ENCODE results near the gene RIMKLB. TPM values are rescaled to one million over a fixed set of nuclear protein-coding genes. Genes with fewer than 3 reads are reported as not detected.

RIMKLB gene
- total and polyA plus RNA-seq, 10 donors: 21.0 to 62.1 (median 37.7) TPM

GRCh38 chr12:8680533-8680932 lies 17.3 kb upstream of the RIMKLB start:
- WGBS, 5 donors: 66 to 85% (median 77%) methylated on average over 9 of the region's 9 CpGs
- Histone ChIP-seq H3K27me3 (replicated peaks in 1 of 7) (no peaks in the 10 kb centered on the region), H3K4me1 (peaks cover 0 to 23% (median 13%) of the 10 kb centered on the region in 6 donors), H3K4me3 (no peak overlapping the region), H3K27ac (peak overlapping the region in 1 of 8 donors; percentile 1), H3K9me3 (no peaks in the 10 kb centered on the region), H3K36me3 (no peaks in the 10 kb centered on the region)
- intact Hi-C loops (cut with DNase I; ENCODE audit: low total_unique reads): loop anchor here (5.0 to 10.0 kb wide), 3 partner anchors 142 to 357 kb away; partner anchors contain the start of gene A2ML1
- TF ChIP-seq POLR2A (IDR thresholded peaks at IDR 0.05) (no peak), POLR2AphosphoS5 (IDR thresholded peaks at IDR 0.05) (no peak), CTCF (IDR thresholded peaks at IDR 0.05 in 8 of 11, conservative IDR thresholded peaks at IDR 0.05 in 3 of 11) (no peak)
- DNase-seq: no peak

GRCh38 chr12:8681129-8681884 lies 16.5 kb upstream of the RIMKLB start:
- Histone ChIP-seq H3K36me3 (no peaks in the 10 kb centered on the region), H3K27ac (peak overlapping the region in 1 of 8 donors; percentile 1), H3K9me3 (no peaks in the 10 kb centered on the region), H3K27me3 (replicated peaks in 1 of 7) (no peaks in the 10 kb centered on the region), H3K4me1 (peaks cover 0 to 19% (median 10%) of the 10 kb centered on the region in 6 donors), H3K4me3 (no peak overlapping the region)
- no peak for DNase-seq
- intact Hi-C loops (cut with DNase I; ENCODE audit: low total_unique reads): loop anchor here (5.0 to 10.0 kb wide), 3 partner anchors 141 to 356 kb away; partner anchors contain the start of gene A2ML1
- TF ChIP-seq POLR2A (IDR thresholded peaks at IDR 0.05): no peak
- no peak for TF ChIP-seq CTCF (IDR thresholded peaks at IDR 0.05 in 8 of 11, conservative IDR thresholded peaks at IDR 0.05 in 3 of 11)
- TF ChIP-seq POLR2AphosphoS5 (IDR thresholded peaks at IDR 0.05): no peak
- WGBS, 5 donors: 59 to 77% (median 66%) methylated on average over 11 of the region's 11 CpGs

GRCh38 chr12:8685051-8685450 lies 12.7 kb upstream of the RIMKLB start:
- Histone ChIP-seq H3K27ac (no peak overlapping the region), H3K27me3 (replicated peaks in 1 of 7) (no peaks in the 10 kb centered on the region), H3K4me1 (peaks cover 0 to 33% (median 20%) of the 10 kb centered on the region in 6 donors), H3K36me3 (no peaks in the 10 kb centered on the region), H3K4me3 (no peak overlapping the region), H3K9me3 (no peaks in the 10 kb centered on the region)
- 72 to 84% (median 83%) methylated on average over 2 of the region's 2 CpGs for WGBS, 5 donors
- DNase-seq: no peak
- intact Hi-C loops (cut with DNase I; ENCODE audit: low total_unique reads): loop anchor here (10.0 kb wide), 1 partner anchor 200 kb away; no protein-coding TSS in a partner anchor
- TF ChIP-seq POLR2A (IDR thresholded peaks at IDR 0.05): no peak
- no peak for TF ChIP-seq CTCF (IDR thresholded peaks at IDR 0.05 in 8 of 11, conservative IDR thresholded peaks at IDR 0.05 in 3 of 11)
- TF ChIP-seq POLR2AphosphoS5 (IDR thresholded peaks at IDR 0.05): no peak
